ENCODE results near the gene PTK6.
"Not testable (repeated sequence)": the region's sequence is repeated elsewhere in the genome, so short reads cannot be mapped to it uniquely, and the experiment has no call there.

PTK6 gene

GRCh38 chr20:63481503-63481902 is 55.7 kb downstream of the PTK6 start:
- H3K27ac ChIP-seq (ENCODE audit: low read depth, low read length): no peak overlapping the region
- peaks cover 10 to 66% of the 10 kb centered on the region in 2 donors for H3K27me3 ChIP-seq (ENCODE audit: control insufficient read depth in 1 of 2, insufficient read depth in 2 of 2, low read length in 2 of 2)
- no peak overlapping the region for H3K9ac ChIP-seq (ENCODE audit: low read length)
- H3K4me3 ChIP-seq (ENCODE audit: low read depth in 1 of 2, low read length in 2 of 2): no peak overlapping the region
- H3K4me1 ChIP-seq (ENCODE audit: insufficient read depth, low read length): no peaks in the 10 kb centered on the region
- H3K9me3 ChIP-seq (ENCODE audit: low read length): no peaks in the 10 kb centered on the region
- H3K36me3 ChIP-seq (ENCODE audit: insufficient read depth, low read length): no peaks in the 10 kb centered on the region

- H3K27me3 ChIP-seq (ENCODE audit: control insufficient read depth in 1 of 2, insufficient read depth in 2 of 2, low read length in 2 of 2): peaks cover 12 to 65% of the 10 kb centered on the region in 2 donors
- H3K9ac ChIP-seq (ENCODE audit: low read length); H3K9me3 ChIP-seq (ENCODE audit: low read length); H3K4me3 ChIP-seq (ENCODE audit: low read depth in 1 of 2, low read length in 2 of 2); H3K36me3 ChIP-seq (ENCODE audit: insufficient read depth, low read length); H3K4me1 ChIP-seq (ENCODE audit: insufficient read depth, low read length); H3K27ac ChIP-seq (ENCODE audit: low read depth, low read length): not testable (repeated sequence)
Measured at GRCh38 chr20:63479695-63480419, 57.3 kb downstream of the PTK6 start.

- peaks cover 18 to 71% of the 10 kb centered on the region in 2 donors for H3K27me3 ChIP-seq (ENCODE audit: control insufficient read depth in 1 of 2, insufficient read depth in 2 of 2, low read length in 2 of 2)
Measured at GRCh38 chr20:63478346-63479302, 58.6 kb downstream of the PTK6 start.

More at GRCh38 chr20:63478346-63479302, 58.6 kb downstream of the PTK6 start:
- Histone ChIP-seq H3K36me3 (ENCODE audit: insufficient read depth, low read length) (no peaks in the 10 kb centered on the region), H3K27ac (ENCODE audit: low read depth, low read length) (no peak overlapping the region), H3K4me3 (ENCODE audit: low read depth in 1 of 2, low read length in 2 of 2) (no peak overlapping the region), H3K9me3 (ENCODE audit: low read length) (no peaks in the 10 kb centered on the region), H3K9ac (ENCODE audit: low read length) (no peak overlapping the region), H3K4me1 (ENCODE audit: insufficient read depth, low read length) (no peaks in the 10 kb centered on the region)
